Diencephalon (tissue), 1 donor: ENCODE results near the gene PAGE4. TPM values are rescaled to one million over a fixed set of nuclear protein-coding genes. Genes with fewer than 3 reads are reported as not detected.

Experiments used
- total RNA-seq: library from RNA; depleted of rRNA; stranded (reverse); fragments of >200 nt; gene quantifications from one replicate; pipeline ENCODE4 v1.2.3, GENCODE V29; 2014

Gene PAGE4
- total RNA-seq: not detected

DNA sequence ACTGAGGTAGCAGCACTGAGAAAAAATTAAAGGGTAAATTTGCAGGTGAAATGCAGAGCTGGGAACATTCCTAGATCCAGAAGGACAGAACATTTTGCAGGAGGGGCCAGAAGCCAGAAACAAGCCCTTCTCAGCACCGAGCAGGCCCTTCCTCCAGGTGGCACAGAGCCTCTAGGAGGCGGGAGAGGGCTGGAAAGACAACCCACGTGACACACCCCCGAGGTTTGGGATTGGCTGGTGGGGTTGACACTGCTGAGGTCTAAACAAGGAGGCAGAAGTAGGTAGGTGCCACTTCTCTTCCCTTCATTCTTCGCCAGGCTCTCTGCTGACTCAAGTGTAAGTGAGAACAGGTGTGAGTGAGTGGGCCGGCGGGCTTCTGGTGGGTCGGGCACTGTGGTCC, at the start of gene PAGE4:
TSS of gene PAGE4 (plus strand) at position 288 of the 400 bp plus-strand sequence. CDS start 1,126 bp downstream, outside the sequence.

GRCh38 chrX:49878834-49879655, 49.9 kb downstream of the PAGE4 start, which contains the start of gene USP27X:
Gene USP27X (plus strand): TSS chrX:49879484. CDS start chrX:49880308, 824 bp downstream.

Other genes starting within 250 kb of the PAGE4 start
- gene GAGE12H, start 249.4 kb upstream of the PAGE4 start, total RNA-seq: not detected
- gene GAGE2A, start 239.8 kb upstream of the PAGE4 start, total RNA-seq: not detected
- not detected for gene GAGE1, start 230.3 kb upstream of the PAGE4 start, total RNA-seq
- gene PAGE1, start 133.3 kb upstream of the PAGE4 start, total RNA-seq: not detected
- 17.5 TPM for gene USP27X, start 50.2 kb downstream of the PAGE4 start, total RNA-seq
- gene CLCN5, start 93.3 kb downstream of the PAGE4 start, total RNA-seq: 9.9 TPM